ENCODE measurements around the gene ZNF487. TPM values are rescaled to one million over a fixed set of nuclear protein-coding genes. Genes with fewer than 3 reads are reported as not detected.

The ZNF487 gene
- 3.2 and 4.4 TPM in 2 replicates for polyA plus RNA-seq (2011; rRNA removed)
- 1.4 and 2.8 TPM in 2 replicates for polyA minus RNA-seq (2011; rRNA and poly(A)+ RNA removed)

GRCh38 chr10:43436291-43437140, at the start of gene ZNF487:
TSS of gene ZNF487 (plus strand) at chr10:43437111. CDS start at chr10:43475814, 38,703 bp downstream.
- TF ChIP-seq CTCF (IDR thresholded peaks at IDR 0.05; ENCODE audit: low read depth, low read length), result peak; percentile 17; the same call in 1 of the 2 replicates
- H3K27ac ChIP-seq (ENCODE audit: low read depth, low read length), result peak within 1 kb of the TSS; percentile 96
- POLR2A ChIA-PET, result interaction anchor here (0.5 to 1.4 kb wide), 3 partner anchors 27 to 32 kb away, joined by 3 to 4 read pairs (median 4); partner anchors contain the start of gene HNRNPF
- peak; percentile 38 for DNase-seq (ENCODE audit: low read depth, low spot score)
- no peaks in the 10 kb centered on the region; the same call in 1 of the 2 replicates for H3K9me3 ChIP-seq (ENCODE audit: control insufficient read depth, insufficient read depth, low read length)
- CTCF ChIA-PET, result interaction anchor here (1.0 kb wide), 1 partner anchor 51 kb away, joined by 3 read pairs; no protein-coding TSS in a partner anchor
- H3K4me3 ChIP-seq (ENCODE audit: low read depth, low read length), result peak within 1 kb of the TSS; percentile 87
- H3K27me3 ChIP-seq (ENCODE audit: control insufficient read depth, insufficient read depth, low read length), result no peaks in the 10 kb centered on the region

DNA sequence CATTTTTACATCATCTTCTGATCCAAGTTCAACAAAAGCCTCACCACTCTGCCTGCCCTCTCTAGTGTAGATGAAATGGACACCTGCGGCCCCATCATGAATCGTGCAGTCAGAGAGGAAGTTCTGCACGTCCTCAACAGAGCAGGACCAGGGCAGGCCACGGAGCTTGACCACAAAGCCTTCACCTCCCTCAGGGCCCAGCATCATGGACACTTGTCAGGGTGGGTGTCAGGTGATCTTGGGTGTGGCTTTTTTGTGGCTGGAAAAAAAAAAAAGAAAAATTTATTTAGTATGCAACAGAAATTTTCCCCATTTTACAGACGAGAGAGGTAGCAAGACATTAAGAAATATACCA, 49.3 kb upstream of the ZNF487 start:
- DNase-seq (ENCODE audit: low read depth, low spot score), result no peak
- ChIA-PET CTCF (interaction anchor here (0.7 to 1.0 kb wide), 2 partner anchors 74 to 257 kb away, joined by 3 to 5 read pairs; no protein-coding TSS in a partner anchor), POLR2A (no interaction called here)
- Histone ChIP-seq H3K9me3 (ENCODE audit: control insufficient read depth, insufficient read depth, low read length) (no peaks in the 10 kb centered on the region), H3K27ac (ENCODE audit: low read depth, low read length) (no peak overlapping the region), H3K27me3 (ENCODE audit: control insufficient read depth, insufficient read depth, low read length) (no peaks in the 10 kb centered on the region), H3K4me3 (ENCODE audit: low read depth, low read length) (no peak overlapping the region)
- TF ChIP-seq CTCF (IDR thresholded peaks at IDR 0.05; ENCODE audit: low read depth, low read length), result no peak

DNA sequence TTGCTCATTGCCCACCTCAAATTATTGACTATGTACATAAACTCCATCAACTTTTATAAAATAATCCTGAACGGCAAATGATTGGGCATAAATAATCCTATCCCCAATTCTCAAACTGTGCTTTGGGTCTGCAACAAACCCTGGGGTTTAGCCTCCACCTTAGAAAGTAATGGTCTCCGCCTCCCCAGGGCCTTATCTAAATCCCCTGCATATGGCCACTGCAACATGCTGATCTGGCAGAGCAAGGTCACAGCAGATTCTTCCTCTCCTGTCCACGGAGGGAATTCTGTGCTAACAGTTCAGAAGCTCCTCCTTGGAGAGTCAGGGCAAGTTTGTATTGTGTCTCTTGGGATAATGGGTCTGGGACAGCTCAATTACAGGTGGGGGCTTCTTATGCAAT, 47.0 kb upstream of the ZNF487 start:
- TF ChIP-seq CTCF (IDR thresholded peaks at IDR 0.05; ENCODE audit: low read depth, low read length), result no peak
- ChIA-PET POLR2A (no interaction called here), CTCF (interaction anchor here (0.9 to 2.5 kb wide), 5 partner anchors 8 to 210 kb away, joined by 3 to 17 read pairs (median 5); no protein-coding TSS in a partner anchor)
- no peak overlapping the region for H3K4me3 ChIP-seq (ENCODE audit: low read depth, low read length)
- no peaks in the 10 kb centered on the region for H3K9me3 ChIP-seq (ENCODE audit: control insufficient read depth, insufficient read depth, low read length)
- DNase-seq (ENCODE audit: low read depth, low spot score), result no peak
- no peaks in the 10 kb centered on the region for H3K27me3 ChIP-seq (ENCODE audit: control insufficient read depth, insufficient read depth, low read length)
- no peak overlapping the region for H3K27ac ChIP-seq (ENCODE audit: low read depth, low read length)

GRCh38 chr10:43390333-43390732, 46.6 kb upstream of the ZNF487 start:
- Histone ChIP-seq H3K27ac (ENCODE audit: low read depth, low read length) (no peak overlapping the region), H3K4me3 (ENCODE audit: low read depth, low read length) (no peak overlapping the region), H3K27me3 (ENCODE audit: control insufficient read depth, insufficient read depth, low read length) (no peaks in the 10 kb centered on the region), H3K9me3 (ENCODE audit: control insufficient read depth, insufficient read depth, low read length) (no peaks in the 10 kb centered on the region)
- no peak for DNase-seq (ENCODE audit: low read depth, low spot score)
- no peak for TF ChIP-seq CTCF (IDR thresholded peaks at IDR 0.05; ENCODE audit: low read depth, low read length)
- ChIA-PET CTCF (interaction anchor here (0.9 to 2.5 kb wide), 6 partner anchors 9 to 210 kb away, joined by 3 to 17 read pairs (median 6); no protein-coding TSS in a partner anchor), POLR2A (no interaction called here)

GRCh38 chr10:43390759-43391158, 46.2 kb upstream of the ZNF487 start:
- ChIA-PET CTCF (interaction anchor here (0.9 to 2.5 kb wide), 6 partner anchors 9 to 211 kb away, joined by 3 to 17 read pairs (median 6); no protein-coding TSS in a partner anchor), POLR2A (interaction anchor here (0.7 kb wide), 1 partner anchor 17 kb away, joined by 5 read pairs; no protein-coding TSS in a partner anchor)
- TF ChIP-seq CTCF (IDR thresholded peaks at IDR 0.05; ENCODE audit: low read depth, low read length), result peak; percentile 69
- Histone ChIP-seq H3K4me3 (ENCODE audit: low read depth, low read length) (no peak overlapping the region), H3K27me3 (ENCODE audit: control insufficient read depth, insufficient read depth, low read length) (no peaks in the 10 kb centered on the region), H3K9me3 (ENCODE audit: control insufficient read depth, insufficient read depth, low read length) (no peaks in the 10 kb centered on the region), H3K27ac (ENCODE audit: low read depth, low read length) (no peak overlapping the region)
- DNase-seq (ENCODE audit: low read depth, low spot score), result no peak
